Stimulated activated CD4-positive, alpha-beta T cell treated with anti-CD3 and anti-CD28 coated beads, TNF-alpha, amount 100 ng/mL, for 48 hours (primary cell): Measurements from ENCODE around the gene SLC37A1.
A peak's percentile ranks its signal among the peaks of the same experiment; 100 is the strongest.
"Not testable (repeated sequence)": the region's sequence is repeated elsewhere in the genome, so short reads cannot be mapped to it uniquely, and the experiment has no call there.

ENCODE experiments used
- DNase-seq, 3 donors: peaks; one replicate each; pipeline ENCODE4 v3.0.0-alpha.2; 2020; ENCODE audit warnings: low read depth in 3 of 3

Gene SLC37A1

DNA sequence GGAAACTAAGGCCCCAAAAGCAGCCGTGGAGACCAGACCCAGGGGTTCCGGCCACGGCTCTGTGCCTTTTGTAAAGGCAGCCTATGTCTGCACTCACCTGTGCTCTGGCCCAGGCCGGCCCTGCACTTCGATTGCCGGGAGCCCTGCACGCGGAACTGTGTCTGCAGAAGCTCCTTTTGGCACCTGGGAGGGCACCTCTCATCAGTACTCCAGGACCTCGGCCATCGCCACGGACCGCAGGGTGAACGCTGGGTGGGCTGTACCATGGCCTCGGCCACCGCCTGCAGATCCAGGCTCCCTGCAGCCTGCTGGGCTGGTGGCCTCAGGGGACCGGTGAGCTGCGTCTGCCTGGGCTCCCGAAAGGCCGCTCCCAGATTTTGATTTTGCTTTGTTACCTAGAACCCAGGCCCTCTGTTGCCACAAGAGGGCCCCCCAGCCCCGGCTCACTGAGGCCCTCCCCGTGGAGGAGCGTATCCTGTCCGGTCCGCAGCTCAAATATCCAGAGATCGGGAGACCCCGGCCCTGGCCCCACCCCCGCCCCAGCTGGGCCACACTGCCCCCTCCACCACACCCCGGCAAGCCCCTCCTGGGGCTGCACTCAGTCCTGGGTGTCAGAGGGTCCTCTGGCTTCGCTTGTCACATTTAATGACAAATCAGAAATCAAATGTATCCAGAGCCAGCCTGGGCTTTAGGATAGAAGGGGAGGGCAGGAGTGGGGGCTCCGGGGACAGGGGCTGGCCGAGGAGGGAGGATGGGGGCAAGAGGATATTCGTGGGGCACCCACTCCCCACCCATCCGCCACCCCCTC lies 79.6 kb downstream of the SLC37A1 start:
- peak; percentile 40 to 60 (median 54) for DNase-seq

DNA sequence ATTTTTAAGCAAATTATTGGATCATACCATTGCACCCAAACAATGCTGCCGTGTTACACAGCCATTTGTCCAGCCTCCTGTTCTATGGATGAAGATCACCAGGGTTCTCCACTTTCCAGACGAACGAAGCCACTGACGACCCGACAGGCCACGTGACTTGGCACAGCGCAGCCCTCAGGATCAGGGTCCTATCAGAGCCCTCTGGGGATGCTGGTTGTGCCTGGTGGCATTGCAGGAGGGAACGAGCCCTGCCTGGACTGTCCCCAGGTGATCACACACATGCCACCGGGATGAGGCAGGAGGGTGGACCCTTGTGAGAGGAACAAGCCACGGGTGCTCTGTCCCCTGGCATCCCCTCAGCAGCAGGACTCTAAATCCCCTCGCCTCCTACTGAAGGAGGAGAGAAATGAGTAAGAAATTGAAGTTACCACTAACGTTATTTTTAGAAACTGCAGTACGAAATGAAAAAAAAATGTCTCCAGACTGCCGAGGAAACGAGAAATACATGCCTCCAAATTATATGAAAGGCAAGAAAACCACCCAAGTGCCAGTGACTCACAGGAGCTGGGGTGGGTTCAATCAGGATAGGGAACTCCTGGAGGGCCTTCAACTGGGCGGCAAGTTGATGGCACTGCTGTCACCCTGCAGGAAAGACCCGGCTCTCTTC lies 81.1 kb downstream of the SLC37A1 start:
- DNase-seq = no peak

DNA sequence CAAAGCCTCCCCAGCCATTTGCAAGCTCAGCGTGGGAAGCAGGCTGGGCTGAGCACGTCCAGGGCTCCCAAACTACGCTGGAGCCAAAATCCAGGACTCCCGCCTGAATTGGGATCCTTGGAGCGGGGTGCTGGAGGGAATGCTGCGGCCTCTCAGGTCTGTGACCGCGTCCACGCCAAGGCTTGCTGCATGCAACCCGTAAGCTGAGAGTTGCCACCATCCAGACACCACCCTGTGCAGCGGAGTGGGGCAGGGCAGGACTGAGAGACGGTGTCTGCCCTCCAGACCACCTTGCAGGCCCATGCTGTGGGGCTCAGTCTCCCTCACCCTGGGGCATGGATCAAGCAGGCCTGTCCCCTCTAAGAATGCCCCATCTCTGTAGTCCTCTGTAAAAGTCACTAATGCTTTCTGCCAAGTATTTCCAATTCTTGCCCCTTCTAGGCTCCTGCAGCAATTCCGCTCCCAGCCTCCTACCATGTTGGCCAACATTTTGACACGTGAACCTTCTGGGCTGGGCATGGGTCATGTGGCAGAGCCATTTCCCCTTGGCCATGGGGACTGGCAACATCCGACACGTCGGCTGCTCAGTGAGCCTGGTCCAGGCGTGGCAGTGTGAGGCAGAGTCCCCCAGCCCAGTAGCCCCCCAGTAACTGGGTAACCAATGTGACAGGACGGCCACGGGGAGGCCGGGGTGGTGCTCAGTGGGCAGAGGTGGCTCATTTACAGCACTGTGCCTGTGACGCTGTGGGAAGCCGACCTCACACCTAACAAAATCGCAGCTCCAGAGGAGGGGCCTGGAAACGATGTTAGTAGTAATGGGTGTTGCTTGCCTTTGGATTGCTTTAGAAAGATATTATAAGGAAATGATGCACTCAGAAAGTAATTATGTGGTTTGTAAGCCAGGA lies 81.9 kb downstream of the SLC37A1 start:
- DNase-seq = no peak

DNA sequence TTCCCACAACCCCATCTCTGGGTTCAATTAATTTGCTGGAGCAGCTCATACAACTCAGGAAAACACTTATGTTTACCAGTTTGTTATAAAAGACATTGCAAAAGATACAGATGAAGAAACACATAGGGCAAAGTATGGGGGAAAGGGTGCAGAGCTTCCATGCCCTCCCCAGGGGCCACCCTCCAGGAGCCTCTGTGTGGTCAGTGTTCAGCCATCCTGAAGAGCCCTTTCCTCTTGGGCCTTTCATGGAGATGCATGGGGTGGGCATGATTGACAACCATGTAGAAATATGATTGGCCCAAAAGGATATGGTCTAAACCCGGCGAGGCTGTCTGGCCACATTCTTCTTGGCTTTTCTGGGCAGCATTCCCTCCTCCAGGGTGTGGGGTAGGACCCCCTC lies 83.0 kb downstream of the SLC37A1 start:
- DNase-seq = no peak

DNA sequence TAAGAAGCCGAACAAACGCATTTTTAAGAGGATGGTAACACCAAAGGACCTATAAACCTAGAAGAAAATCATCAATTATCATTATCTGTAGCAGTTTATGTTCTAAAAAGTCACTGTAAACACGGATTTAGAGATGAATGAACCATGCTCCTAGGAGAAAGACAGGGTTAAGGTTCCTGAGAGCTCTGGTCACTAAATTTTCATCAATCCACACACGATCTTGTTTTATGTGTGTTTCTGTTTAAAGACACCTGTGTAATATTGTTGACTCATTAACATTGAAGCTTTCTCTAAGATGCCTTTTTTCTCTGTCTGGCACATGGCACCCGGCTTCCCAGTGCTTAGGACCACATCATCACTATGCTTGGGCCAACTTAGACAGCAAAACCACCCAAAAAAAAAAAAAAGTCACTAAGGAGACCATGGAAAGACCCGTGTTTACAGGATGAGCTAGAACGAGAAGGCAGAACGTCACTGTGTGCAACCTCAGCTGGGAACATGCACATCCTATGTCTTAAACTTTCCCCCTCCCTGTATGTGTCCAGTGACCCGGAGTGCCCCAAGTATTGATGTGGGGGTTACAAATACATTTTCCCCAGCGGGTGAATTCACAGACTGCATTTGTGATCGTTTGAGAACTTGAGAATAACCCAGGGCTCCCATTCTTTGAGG lies 84.0 kb downstream of the SLC37A1 start:
- DNase-seq = no peak

DNA sequence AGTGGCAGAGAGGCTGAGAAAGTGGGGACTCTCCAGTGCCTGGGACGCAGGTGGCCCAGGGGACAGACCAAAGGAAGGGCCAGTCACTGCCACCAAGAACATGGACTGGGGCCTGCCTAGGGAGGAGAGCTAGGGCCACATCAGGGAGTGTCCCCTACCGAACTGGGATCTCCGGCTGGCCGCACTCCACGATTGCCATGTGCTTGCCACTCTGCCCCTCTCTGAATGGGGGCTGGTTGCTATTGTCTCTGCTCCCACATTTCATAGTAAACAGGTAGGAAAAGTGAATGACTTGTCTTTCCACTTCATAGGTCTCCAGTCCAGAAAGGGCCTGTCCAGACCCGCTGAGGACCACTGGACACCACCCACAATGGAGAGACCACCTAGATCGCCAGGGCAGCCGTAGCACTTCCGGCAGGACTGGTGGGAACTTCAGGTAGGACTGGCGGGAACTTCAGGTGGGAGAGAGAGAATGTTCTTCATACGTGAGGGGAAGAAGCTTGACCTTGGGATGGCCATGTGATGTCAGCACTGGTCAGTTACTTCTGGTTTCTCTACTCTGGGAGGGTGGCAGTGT lies 84.6 kb downstream of the SLC37A1 start:
- no peak for DNase-seq

DNA sequence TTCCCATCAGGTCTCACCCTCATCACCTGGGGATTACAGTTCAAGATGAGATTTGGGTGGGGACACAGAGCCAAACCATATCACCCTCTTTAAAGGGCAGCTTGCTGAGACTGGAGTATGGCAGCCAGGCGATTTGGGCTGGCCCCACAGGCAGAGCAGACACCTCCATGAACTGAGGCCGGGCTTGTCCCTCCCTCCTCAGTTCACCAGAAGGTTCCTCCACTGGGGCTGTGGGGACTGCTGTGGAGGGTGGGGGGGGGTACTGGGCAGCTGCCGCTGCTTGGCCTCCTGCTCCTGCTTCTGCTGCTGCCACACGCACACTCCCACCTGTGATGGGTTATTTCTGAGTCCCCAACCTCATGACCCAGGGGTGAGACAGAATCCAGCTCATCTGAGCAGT lies 85.8 kb downstream of the SLC37A1 start:
- no peak for DNase-seq

DNA sequence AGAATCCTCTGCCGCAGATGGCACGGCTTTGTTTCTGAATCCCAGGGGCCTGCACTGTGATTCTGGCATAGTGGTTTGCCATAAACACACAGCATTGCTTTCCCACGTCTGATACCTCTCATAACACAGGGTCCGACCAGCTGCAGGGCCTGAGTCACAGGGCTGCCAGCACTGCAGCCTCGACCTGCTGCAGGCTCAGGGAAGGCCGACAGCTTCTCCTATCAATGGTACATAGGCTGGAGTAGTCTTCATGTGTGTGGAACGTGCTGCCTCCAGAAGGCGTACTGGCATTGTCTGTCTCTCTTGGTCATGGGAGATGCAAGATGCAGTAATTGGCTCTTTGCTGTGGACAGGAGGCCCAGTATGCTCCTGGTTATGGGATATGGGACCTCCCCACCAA lies 86.3 kb downstream of the SLC37A1 start:
- no peak for DNase-seq

DNA sequence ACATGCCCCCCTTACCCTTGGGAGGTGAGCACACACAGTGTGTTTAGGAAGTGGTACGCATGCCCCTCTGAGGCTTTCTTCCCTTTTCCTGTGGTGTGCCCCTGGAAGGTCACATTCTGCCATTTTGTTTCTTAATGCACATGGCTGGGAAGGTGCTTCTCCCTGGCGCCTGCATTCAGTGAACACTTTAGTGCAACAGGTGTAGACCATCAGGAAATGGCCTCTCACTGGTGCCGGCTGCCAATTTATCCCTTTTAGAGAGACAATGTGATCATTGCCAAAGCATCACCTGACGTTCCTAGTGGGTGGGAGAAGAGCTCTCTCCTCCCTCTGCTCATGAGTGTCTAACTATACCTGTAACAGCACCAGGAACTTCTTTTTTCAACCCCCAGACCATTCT lies 88.0 kb downstream of the SLC37A1 start:
- DNase-seq = no peak

DNA sequence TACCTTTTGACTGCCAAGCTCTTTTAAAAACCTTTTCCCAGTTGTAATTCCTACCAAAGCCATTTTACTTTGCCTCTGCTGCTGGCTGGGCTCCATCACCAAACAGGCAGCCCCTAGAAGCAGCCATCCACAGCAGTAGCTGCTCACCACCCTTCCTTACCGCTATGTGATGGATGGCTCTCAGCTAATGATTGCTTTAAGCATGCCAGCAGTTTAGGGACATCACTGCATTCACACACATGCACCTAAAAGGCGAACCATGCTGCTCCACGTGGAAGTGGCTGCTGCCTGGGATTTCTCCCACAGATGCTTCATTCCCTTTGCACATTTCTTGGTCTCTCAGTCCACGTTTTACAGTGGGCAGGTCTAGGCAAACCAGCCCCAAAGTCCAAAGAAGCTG lies 93.5 kb downstream of the SLC37A1 start:
- no peak for DNase-seq

DNA sequence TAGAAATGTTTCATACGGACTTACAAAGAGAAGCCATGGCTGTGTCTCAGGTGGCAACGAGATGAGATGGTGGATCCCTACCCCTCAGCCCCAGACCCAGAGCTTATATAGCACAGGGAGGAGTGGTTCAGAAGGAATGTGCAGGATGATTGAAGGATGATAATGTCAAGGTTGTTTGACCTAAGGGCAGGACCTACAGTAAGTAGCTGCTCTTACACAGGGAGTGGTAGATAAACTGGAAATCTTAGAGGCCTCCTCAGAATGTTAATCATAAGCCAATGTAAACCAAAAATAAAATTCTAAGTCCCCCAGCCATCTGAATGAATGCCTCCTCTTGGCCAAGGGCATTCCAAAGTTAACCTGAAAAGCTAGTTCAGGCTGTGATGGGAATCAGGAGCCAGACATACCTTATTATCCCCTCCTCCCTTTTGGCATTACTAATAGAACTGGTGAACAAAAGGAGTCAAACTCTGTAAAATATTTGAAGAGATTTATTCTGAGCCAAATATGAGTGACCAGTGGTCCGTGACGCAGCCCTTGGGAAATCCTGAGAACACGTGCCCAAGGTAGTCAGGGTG lies 94.0 kb downstream of the SLC37A1 start:
- DNase-seq = no peak

DNA sequence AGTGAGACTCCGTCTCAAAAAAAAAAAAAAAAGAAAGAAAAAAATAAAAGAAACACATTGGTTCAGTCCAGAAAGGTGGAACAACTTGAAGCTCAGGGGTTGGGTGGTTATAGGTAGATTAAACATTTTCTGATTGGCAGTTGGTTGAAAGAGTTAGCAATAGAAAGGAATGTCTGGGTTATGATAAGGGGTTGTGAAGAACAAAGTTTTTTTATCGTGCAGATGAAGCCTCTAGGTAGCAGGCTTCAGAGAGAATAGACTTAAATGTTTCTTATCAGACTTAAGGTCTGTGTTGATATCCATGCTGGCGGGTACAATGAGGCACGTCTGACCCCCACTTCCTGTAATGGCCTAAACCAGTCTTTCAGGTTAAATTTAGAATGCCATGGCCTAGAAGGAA lies 94.8 kb downstream of the SLC37A1 start:
- no peak for DNase-seq

DNA sequence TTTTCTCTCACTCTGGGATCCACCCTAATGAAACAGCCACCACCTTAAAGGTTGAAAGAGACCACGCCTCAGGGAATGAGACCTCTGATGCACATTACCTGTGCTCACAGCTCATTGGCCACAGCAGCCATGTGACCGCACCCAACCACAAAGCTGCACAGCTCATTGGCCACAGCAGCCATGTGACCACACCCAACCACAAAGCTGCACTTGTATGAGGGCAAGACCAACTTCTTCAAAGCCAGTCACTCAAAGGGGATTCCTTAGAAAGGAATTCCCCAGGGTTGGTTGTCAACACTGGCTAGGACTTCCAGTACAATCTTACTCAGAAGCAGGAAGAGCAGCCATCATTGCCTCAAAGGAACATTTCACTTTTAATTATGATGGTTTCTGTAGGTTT lies 96.2 kb downstream of the SLC37A1 start:
- peak in 2 of 3 donors; percentile 27 to 41 for DNase-seq

DNA sequence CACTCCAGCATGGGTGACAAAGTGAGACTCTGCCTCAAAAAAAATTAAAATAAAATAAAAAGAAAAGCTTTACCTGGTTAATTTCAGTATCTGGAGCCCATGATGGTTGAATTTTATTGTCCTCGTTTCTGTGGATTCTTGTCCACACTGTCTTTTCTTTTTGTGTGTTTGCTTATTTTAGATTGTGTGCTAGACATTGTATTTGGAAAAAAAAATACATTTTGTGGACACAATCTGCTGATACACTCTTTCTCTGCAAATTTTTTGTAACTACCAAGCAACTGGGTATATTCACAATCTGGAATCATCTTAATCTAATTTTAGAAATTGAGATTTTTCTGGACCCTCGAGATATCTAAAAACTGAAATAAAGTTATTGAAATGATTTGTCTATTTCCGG lies 98.2 kb downstream of the SLC37A1 start:
- DNase-seq = no peak

DNA sequence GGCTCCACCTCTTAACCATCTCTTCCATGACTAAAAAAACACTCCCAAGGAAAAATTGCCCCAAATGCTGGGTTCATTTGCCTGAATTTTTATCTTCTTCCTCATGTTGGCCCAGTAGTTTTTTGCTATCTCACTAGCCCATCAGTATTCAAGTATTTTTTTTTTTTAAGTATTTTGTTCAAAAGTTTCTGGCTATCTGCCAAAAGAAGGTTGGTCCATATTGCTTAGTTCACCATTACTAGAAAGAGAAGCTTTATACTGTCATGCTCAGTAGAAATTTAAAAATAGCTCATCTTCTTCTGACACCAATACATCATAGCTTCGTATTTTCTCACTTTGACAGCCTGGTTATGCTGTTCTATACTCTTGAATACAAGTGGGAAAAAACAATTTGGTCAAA lies 98.7 kb downstream of the SLC37A1 start:
- no peak for DNase-seq

DNA sequence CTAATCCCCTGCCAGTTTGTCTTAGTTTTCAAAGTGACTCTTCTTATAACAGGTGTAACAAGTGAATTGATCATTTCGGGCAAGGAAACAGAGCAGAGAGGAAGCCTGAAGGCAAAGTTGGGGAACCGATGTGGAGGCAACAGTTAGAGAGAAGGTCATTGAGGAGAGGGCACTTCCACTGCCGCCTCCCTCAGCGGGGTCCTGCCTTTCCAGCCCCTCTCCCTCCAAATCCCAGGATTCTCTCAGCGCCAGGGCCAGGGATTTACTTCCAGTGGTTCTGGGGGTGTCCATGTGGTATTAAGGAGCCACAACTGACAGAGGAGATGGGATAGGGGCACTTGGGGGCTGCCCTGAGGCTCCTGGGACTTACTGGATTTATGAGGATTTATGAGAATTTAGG lies 100.1 kb downstream of the SLC37A1 start:
- DNase-seq = no peak

DNA sequence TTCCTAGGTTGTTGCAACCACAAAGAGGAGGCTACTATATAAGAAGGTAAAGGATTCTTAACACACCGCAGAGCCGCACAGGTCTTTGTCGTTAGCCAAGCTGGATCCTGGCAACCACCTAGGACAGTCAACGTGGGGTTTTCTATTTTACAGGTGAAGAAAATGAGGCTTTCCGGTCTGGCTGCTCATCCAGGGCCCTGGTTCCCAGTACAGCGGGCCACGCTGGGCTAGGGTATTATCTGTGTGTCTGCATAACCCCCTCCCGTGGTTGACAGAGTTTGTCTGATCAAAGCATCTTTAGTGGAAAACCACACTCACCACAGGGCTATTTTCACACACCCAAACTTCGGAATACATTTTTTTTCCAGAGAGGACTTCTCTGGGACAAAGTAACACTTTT lies 100.7 kb downstream of the SLC37A1 start:
- peak in 2 of 3 donors; percentile 24 to 41 for DNase-seq

DNA sequence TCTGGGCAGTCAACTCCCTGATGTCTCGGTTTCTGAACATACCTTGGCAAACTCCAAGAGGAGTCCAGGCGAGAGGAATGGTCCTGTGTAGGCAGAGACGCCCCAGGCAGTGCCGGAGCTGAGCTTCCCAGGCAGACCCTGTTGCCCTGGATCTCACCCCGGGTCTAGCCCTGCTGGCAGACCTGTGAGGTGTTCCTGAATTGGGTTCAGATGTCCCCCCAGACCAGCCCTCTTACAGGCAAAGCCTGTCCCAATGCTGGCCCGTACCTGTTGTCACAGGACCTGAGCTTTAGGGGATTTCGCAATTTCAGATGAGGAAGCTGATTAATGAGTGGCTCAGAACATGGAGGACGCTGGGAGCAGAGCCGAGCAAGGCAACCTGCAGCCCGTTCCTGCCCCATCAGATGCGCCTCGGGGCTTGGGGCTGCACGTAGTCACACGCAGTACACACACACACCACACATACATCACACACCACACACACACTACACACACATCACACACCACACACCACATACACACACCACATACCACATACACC lies 101.2 kb downstream of the SLC37A1 start:
- DNase-seq = peak in 2 of 3 donors; percentile 39 to 49

DNA sequence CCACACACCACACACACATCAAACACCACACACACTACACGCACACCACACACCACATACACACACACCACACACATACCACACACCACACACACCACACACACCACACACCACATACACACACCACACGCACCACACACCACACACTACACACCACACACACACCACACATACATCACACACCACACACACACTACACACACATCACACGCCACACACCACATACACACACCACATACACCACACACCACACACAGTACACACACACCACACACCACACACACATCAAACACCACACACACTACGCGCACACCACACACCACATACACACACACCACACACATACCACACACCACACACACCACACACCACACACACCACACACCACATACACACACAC lies 101.7 kb downstream of the SLC37A1 start:
- not testable (repeated sequence) for DNase-seq

DNA sequence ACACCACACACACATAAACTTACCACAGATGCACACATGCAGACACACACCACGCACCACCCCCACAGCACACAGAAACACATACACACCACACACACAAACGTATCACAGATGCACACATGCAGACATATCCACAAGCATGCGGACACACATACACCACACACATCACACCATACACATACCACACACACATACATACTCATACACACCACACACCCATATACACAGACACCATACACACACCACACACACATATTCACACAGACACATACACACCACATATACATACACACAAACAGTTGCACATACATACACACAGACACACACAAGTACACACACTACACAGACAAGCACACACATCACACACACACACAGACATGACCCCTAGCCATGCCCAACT lies 102.3 kb downstream of the SLC37A1 start:
- no peak for DNase-seq

DNA sequence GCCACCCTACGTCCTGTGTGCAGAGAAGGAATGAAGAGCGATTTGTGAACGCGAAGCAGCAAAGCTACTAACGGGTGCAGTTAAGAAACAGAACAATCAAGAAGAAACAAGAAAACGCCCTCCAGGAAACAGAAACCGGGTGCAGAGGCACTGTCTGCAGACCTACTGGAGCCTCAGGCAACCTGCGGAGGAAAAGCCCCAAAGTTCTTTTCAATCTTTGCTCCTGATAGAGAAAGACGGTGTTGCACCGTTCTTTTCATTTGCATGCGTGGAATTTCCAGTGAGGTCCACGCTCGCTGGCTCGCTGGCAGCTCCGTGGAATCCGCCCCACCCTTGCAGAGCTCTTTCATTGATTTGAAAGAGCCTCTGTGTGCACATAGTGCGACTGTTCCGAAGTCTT lies 102.8 kb downstream of the SLC37A1 start:
- no peak for DNase-seq
